Activated T-cell treated with anti-CD3 and anti-CD28 coated beads, Interleukin-2, amount 50 U/mL, for 72 hours (primary cell): ENCODE data around the gene OR2V1. TPM values are rescaled to one million over a fixed set of nuclear protein-coding genes. Genes with fewer than 3 reads are reported as not detected.
"Not testable (repeated sequence)": the region's sequence is repeated elsewhere in the genome, so short reads cannot be mapped to it uniquely, and the experiment has no call there.

Experiments
- ATAC-seq, 2 donors: fragments of 150-1000 bp; cut with Tn5 transposase; replicated peaks in 1 of 2; 2 replicates each; pipeline ENCODE4 v1.10.0; 2021; ENCODE audit warnings: moderate library complexity in 2 of 2, mild to moderate bottlenecking in 1 of 2
- DNase-seq, 2 donors: peaks; one replicate each; pipeline ENCODE4 v3.0.0; 2021 to 2022; ENCODE audit warnings: mixed read lengths in 1 of 2
- H3K27ac Mint-ChIP-seq: one replicate; pipeline ENCODE4 v1.8.0; 2022; ENCODE audit warnings: mild to moderate bottlenecking, moderate library complexity, mixed read lengths
- H3K27me3 Mint-ChIP-seq: one replicate; pipeline ENCODE4 v1.8.0; 2022; ENCODE audit warnings: low read depth, mixed read lengths
- H3K36me3 Mint-ChIP-seq, 2 donors: one replicate each; pipeline ENCODE4 v1.8.0; 2022; ENCODE audit warnings: mixed read lengths in 2 of 2, mild to moderate bottlenecking in 1 of 2; ENCODE audit not compliant: insufficient read depth in 2 of 2
- H3K4me1 Mint-ChIP-seq: one replicate; pipeline ENCODE4 v1.8.0; 2022; ENCODE audit warnings: low read depth, mixed read lengths
- H3K4me3 Mint-ChIP-seq, 2 donors: one replicate each; pipeline ENCODE4 v1.8.0; 2022; ENCODE audit warnings: mild to moderate bottlenecking in 2 of 2, mixed read lengths in 2 of 2, moderate library complexity in 2 of 2
- H3K9me3 Mint-ChIP-seq, 2 donors: one replicate each; pipeline ENCODE4 v1.8.0; 2022; ENCODE audit warnings: mixed read lengths in 2 of 2
- total RNA-seq, 2 donors: library from RNA; stranded (reverse); gene quantifications; one replicate each; pipeline ENCODE4 v1.2.3, GENCODE V29; 2022

The OR2V1 gene
- total RNA-seq, 2 donors from 2014 or later, result not detected

- H3K27ac Mint-ChIP-seq, H3K36me3 Mint-ChIP-seq, H3K4me3 Mint-ChIP-seq, H3K9me3 Mint-ChIP-seq, DNase-seq: not testable (repeated sequence)
- H3K4me1 Mint-ChIP-seq, result peaks cover 16% of the 10 kb centered on the region
- H3K27me3 Mint-ChIP-seq, result peaks cover 42% of the 10 kb centered on the region
- peak; percentile 27 to 42 for ATAC-seq
These were observed 28.9 kb downstream of the OR2V1 start for GRCh38 chr5:181101930-181102674.

DNA sequence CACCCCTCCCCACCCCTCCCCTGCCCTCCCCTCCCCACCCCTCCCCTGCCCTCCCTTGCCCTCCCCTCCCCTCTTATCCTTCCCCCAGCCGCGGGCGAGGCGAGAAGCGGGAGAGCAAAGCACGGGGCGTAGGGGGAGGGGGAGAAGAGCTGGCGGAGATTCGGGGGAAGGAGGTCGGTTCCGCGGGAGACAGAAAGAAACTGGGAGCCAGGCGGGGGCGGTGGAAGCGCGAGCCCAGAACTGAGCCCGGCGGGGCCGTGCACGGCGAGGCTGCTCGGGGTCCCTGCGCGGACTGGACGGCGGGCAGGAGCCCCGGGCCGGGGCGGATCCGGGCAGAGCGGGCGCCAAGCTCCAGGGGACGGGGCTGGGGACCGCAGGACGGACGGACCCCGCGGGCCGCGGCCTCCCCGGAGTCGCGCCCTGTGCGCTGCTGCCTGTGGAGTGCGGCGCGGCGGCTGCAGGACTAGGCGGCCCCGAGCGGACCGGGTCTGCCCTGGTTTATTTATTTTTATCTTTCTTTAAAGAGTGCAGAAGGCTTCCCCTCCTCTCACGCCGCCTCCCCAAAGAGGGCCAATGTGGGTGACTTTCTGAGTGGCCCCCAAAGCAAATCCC lies 29.8 kb downstream of the OR2V1 start:
- peaks cover 16% of the 10 kb centered on the region for H3K4me1 Mint-ChIP-seq
- not testable (repeated sequence) for DNase-seq
- peak; percentile 20 to 22 for ATAC-seq

GRCh38 chr5:181100121-181100875 lies 30.7 kb downstream of the OR2V1 start:
- Mint-ChIP-seq H3K27me3 (peaks cover 33% of the 10 kb centered on the region), H3K36me3 (peaks cover 2 to 3% of the 10 kb centered on the region in 2 donors), H3K9me3 (no peaks in the 10 kb centered on the region), H3K4me3 (peak overlapping the region in 1 of 2 donors; percentile 71), H3K27ac (no peak overlapping the region), H3K4me1 (peaks cover 16% of the 10 kb centered on the region)
- ATAC-seq, result peak in 1 of 2 donors; percentile 3
- DNase-seq, result peak in 1 of 2 donors; percentile 29

More for the DNA sequence above, 29.8 kb downstream of the OR2V1 start:
- not testable (repeated sequence) for H3K9me3 Mint-ChIP-seq, H3K27ac Mint-ChIP-seq, H3K36me3 Mint-ChIP-seq, H3K4me3 Mint-ChIP-seq
- peaks cover 41% of the 10 kb centered on the region for H3K27me3 Mint-ChIP-seq

GRCh38 chr5:181099602-181100086 lies 31.3 kb downstream of the OR2V1 start:
- Mint-ChIP-seq H3K9me3 (no peaks in the 10 kb centered on the region), H3K4me1 (peaks cover 16% of the 10 kb centered on the region), H3K36me3 (peaks cover 2 to 3% of the 10 kb centered on the region in 2 donors), H3K4me3 (peak overlapping the region in 1 of 2 donors; percentile 71), H3K27me3 (peaks cover 33% of the 10 kb centered on the region), H3K27ac (no peak overlapping the region)
- no peak for DNase-seq
- no peak for ATAC-seq

DNA sequence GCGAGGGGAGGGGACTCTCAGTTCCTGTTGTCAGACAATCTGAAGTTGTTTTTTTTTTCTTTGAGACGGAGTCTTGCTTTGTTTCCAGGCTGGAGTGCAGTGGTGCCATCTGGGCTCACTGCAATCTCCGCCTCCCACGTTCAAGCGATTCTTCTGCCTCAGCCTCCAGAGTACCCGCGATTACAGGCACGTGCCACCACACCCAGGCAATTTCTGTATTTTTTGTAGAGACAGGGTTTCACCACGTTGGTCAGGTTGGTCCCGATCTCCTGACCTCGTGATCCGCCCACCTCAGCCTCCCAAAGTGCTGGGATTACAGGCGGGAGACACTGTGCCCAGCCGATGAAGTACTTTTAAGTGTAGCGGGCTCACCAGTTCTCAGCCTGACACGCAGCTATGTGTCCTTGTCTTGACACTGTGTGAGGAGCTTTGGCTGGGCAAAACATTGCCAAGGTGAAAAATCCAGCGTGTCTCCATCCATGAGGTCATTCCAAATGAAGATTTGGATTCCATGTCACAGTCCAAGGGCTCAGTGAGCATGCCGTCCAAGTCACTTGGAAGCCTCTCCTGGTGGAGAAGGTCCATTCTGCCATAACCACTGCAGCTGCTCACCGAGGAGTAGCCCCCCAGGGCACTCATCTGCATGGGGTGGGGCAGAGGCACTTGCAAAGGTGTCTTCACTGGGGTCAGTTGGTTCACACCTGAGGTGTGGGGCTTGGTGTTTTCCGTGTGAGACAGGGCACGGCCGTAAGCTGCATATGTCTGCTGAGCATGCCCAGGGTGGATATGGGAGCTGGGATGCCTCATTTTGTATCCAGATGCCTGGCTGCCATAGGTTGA lies 32.0 kb downstream of the OR2V1 start:
- Mint-ChIP-seq H3K4me1 (peaks cover 12% of the 10 kb centered on the region), H3K27me3 (peaks cover 31% of the 10 kb centered on the region), H3K9me3 (no peaks in the 10 kb centered on the region), H3K4me3 (peak overlapping the region; percentile 34 to 71), H3K36me3 (peaks cover under 1% of the 10 kb centered on the region in 2 donors), H3K27ac (no peak overlapping the region)
- DNase-seq (peak in 1 of 2 donors; percentile 23), ATAC-seq (no peak)

DNA sequence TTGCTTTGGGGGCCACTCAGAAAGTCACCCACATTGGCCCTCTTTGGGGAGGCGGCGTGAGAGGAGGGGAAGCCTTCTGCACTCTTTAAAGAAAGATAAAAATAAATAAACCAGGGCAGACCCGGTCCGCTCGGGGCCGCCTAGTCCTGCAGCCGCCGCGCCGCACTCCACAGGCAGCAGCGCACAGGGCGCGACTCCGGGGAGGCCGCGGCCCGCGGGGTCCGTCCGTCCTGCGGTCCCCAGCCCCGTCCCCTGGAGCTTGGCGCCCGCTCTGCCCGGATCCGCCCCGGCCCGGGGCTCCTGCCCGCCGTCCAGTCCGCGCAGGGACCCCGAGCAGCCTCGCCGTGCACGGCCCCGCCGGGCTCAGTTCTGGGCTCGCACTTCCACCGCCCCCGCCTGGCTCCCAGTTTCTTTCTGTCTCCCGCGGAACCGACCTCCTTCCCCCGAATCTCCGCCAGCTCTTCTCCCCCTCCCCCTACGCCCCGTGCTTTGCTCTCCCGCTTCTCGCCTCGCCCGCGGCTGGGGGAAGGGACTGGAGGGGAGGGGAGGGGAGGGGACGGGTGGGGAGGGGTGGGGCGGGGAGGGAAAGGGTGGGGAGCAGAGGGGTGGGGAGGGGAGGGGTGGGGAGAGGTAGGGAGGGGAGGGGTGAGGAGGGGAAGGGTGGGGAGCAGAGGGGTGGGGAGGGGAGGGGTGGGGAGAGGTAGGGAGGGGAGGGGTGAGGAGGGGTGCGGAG lies 33.0 kb downstream of the OR2V1 start:
- H3K4me3 Mint-ChIP-seq, DNase-seq, H3K36me3 Mint-ChIP-seq, H3K4me1 Mint-ChIP-seq, H3K9me3 Mint-ChIP-seq, H3K27ac Mint-ChIP-seq: not testable (repeated sequence)
- peak; percentile 20 to 27 for ATAC-seq
- peaks cover 37% of the 10 kb centered on the region for H3K27me3 Mint-ChIP-seq

GRCh38 chr5:181097383-181097753 lies 33.6 kb downstream of the OR2V1 start:
- H3K9me3 Mint-ChIP-seq, H3K4me1 Mint-ChIP-seq, DNase-seq, H3K36me3 Mint-ChIP-seq, H3K27ac Mint-ChIP-seq, H3K4me3 Mint-ChIP-seq: not testable (repeated sequence)
- ATAC-seq, result peak; percentile 5 to 8
- peaks cover 40% of the 10 kb centered on the region for H3K27me3 Mint-ChIP-seq

- not testable (repeated sequence) for H3K4me1 Mint-ChIP-seq, H3K27ac Mint-ChIP-seq, H3K9me3 Mint-ChIP-seq, DNase-seq, H3K4me3 Mint-ChIP-seq, H3K36me3 Mint-ChIP-seq
- peak; percentile 40 to 43 for ATAC-seq
- H3K27me3 Mint-ChIP-seq, result peaks cover 43% of the 10 kb centered on the region
These were observed 34.1 kb downstream of the OR2V1 start for GRCh38 chr5:181096721-181097382.

DNA sequence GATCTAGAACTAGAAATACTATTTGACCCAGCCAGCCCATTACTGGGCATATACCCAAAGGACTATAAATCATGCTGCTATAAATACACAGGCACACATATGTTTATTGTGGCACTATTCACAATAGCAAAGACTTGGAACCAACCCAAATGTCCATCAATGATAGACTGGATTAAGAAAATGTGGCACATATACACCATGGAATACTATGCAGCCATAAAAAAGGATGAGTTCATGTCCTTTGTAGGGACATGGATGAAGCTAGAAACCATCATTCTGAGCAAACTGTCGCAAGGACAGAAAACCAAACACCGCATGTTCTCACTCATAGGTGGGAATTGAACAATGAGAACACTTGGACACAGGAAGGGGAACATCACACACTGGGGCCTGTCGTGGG lies 35.8 kb downstream of the OR2V1 start:
- ATAC-seq, H3K36me3 Mint-ChIP-seq: not testable (repeated sequence)

DNA sequence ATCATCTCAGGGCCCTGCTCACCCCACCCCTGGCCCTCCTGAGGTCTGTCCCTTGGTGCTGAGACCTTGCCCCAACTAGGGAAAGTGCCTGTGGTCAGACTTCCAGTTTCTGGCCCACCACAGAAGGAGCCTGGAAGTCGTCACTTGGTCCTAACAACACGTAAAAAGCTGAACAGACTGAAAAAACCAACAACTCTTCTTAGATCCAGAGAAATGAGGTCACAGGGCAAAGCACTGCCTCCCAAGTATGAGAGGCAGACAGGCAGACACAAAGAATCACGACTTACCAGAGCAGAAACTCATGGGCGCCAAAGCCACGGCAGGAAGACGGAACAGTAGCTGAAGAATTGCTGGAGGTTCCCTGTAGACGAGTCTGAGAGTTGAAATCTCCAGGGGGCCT lies 38.5 kb downstream of the OR2V1 start:
- ATAC-seq, result no peak
- H3K27ac Mint-ChIP-seq, result no peak overlapping the region
- H3K4me3 Mint-ChIP-seq, result no peak overlapping the region

More for the DNA sequence above, 35.8 kb downstream of the OR2V1 start:
- H3K4me1 Mint-ChIP-seq, H3K4me3 Mint-ChIP-seq, H3K9me3 Mint-ChIP-seq, H3K27ac Mint-ChIP-seq, DNase-seq: not testable (repeated sequence)
- H3K27me3 Mint-ChIP-seq, result peaks cover 40% of the 10 kb centered on the region

DNA sequence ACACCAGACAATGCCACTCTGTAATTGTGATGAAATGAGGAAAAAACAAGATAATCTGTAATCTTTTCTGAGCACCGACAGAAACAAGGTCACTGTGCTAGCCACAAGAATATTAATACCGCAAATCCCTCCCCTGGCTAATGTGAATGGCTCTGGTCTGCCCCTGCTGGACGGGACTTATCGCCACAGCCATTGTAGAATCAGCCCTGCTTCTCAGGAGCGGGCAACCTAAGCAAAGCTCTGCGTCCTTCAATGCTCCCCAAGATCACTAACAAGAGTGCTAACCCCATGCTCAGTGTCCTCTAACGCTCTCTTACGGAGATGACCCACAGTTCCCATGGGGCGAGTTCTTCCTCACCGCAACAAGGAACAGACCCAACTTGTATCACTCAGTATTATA lies 42.7 kb downstream of the OR2V1 start:
- H3K27me3 Mint-ChIP-seq, result peaks cover 49% of the 10 kb centered on the region
- no peaks in the 10 kb centered on the region for H3K4me1 Mint-ChIP-seq
- H3K27ac Mint-ChIP-seq, result no peak overlapping the region
- ATAC-seq, result no peak
- H3K36me3 Mint-ChIP-seq, result no peaks in the 10 kb centered on the region
- no peaks in the 10 kb centered on the region for H3K9me3 Mint-ChIP-seq
- no peak overlapping the region for H3K4me3 Mint-ChIP-seq
- no peak for DNase-seq

More for the DNA sequence above, 38.5 kb downstream of the OR2V1 start:
- H3K36me3 Mint-ChIP-seq, result no peaks in the 10 kb centered on the region
- peaks cover 25% of the 10 kb centered on the region for H3K27me3 Mint-ChIP-seq
- no peaks in the 10 kb centered on the region for H3K9me3 Mint-ChIP-seq
- no peaks in the 10 kb centered on the region for H3K4me1 Mint-ChIP-seq
- DNase-seq, result no peak
